Fibroblast of the aortic adventitia (primary cell): Measurements from ENCODE around the gene WDR1. TPM values are rescaled to one million over a fixed set of nuclear protein-coding genes. Genes with fewer than 3 reads are reported as not detected.
A peak's percentile ranks its signal among the peaks of the same experiment; 100 is the strongest.

ENCODE experiments used
- DNase-seq: peaks from one replicate; pipeline ENCODE4 v3.0.0-alpha.2; 2010; ENCODE audit warnings: low read depth
- H3K4me3 ChIP-seq: 2 replicates; pipeline ENCODE4 v1.5.1; 2011; ENCODE audit warnings: low read depth, mild to moderate bottlenecking, control low read depth, low read length, moderate library complexity
- total RNA-seq: library from RNA; depleted of rRNA; stranded (reverse); fragments of >200 nt; gene quantifications from 2 replicates; pipeline ENCODE4 v1.2.3, GENCODE V29; 2012; ENCODE audit warnings: low replicate concordance
- TF ChIP-seq, protein P1 (sequence below): IDR thresholded peaks from 2 replicates; pipeline ENCODE4 v1.5.1; 2011; ENCODE audit warnings: mild to moderate bottlenecking, low read length, control low read depth, inconsistent platforms; ENCODE audit not compliant: insufficient read depth

Gene WDR1
- total RNA-seq, 1 donor, result 228 TPM

DNA sequence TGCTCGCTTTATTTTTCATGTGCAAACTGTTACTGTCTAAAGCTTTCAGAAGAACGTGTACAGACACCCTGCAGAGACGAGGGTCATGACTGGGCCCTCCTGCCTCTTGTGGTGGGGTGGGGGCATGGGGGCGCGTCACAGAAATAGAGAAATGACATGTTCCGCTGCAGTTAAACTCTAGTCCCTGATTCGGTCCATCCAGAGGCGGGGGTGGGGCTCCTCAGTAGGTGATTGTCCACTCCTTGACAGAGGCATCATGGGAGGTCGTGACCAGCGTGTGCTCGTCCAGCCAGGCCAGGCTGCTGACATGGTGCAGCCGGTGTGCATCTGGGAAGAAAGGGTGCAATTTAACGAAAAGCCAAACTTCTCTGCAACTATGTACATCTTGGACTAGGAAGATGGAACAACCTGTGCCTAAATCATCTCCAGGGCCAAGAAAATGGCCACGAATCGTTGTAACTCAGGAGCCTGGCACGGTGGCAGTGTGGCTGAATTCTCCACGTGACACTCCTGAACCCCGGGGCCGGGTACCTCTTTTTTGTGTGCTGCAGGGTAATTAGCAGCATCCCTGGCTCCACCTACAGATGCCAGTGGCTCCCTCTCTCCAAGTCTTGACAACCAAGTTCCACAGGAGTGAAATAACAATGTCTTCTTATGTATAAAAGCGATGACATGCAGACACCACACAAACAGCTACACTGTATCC is 41.3 kb downstream of the WDR1 start:
- no peak overlapping the region for H3K4me3 ChIP-seq
- no peak for DNase-seq
- TF ChIP-seq, protein P1, sequence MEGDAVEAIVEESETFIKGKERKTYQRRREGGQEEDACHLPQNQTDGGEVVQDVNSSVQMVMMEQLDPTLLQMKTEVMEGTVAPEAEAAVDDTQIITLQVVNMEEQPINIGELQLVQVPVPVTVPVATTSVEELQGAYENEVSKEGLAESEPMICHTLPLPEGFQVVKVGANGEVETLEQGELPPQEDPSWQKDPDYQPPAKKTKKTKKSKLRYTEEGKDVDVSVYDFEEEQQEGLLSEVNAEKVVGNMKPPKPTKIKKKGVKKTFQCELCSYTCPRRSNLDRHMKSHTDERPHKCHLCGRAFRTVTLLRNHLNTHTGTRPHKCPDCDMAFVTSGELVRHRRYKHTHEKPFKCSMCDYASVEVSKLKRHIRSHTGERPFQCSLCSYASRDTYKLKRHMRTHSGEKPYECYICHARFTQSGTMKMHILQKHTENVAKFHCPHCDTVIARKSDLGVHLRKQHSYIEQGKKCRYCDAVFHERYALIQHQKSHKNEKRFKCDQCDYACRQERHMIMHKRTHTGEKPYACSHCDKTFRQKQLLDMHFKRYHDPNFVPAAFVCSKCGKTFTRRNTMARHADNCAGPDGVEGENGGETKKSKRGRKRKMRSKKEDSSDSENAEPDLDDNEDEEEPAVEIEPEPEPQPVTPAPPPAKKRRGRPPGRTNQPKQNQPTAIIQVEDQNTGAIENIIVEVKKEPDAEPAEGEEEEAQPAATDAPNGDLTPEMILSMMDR, result no peak

GRCh38 chr4:10074767-10075105 is 41.9 kb downstream of the WDR1 start:
- DNase-seq, result peak; percentile 20
- H3K4me3 ChIP-seq, result no peak overlapping the region
- TF ChIP-seq, protein P1, result peak; percentile 48

GRCh38 chr4:10074076-10074766 is 42.4 kb downstream of the WDR1 start:
- TF ChIP-seq, protein P1, result no peak
- no peak overlapping the region for H3K4me3 ChIP-seq

DNA sequence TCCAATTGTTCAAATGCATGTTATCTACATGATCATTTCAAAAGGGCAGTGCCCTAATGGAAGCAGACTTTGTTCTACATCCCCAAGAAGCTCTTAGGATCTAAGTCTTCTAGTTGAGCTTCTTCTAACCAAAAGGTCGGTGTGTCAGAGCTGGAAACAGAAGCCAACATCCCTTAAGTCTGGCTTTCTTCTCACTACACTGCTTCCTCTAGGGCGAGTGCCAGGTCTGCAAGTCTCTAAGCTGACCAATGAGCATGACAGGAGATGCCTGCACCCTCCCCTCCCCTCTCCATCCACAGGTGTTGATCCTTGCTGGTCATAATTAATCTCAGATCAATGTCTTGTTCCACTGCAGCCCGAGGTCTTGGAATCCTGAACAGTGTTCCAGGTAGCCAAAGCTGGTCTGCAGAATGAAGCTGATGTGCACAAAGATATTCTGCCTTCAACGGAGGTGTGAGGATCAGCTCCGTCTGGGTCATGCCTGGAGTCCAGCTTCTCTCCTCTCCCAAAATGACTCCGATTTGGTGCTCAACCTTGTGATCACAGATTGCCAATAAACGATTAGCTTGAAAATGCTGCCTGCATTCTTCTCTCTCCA is 44.1 kb downstream of the WDR1 start:
- no peak overlapping the region for H3K4me3 ChIP-seq
- TF ChIP-seq, protein P1, result no peak
- no peak for DNase-seq

More at GRCh38 chr4:10074076-10074766, 42.4 kb downstream of the WDR1 start:
- DNase-seq, result no peak

- no peak for DNase-seq
- H3K4me3 ChIP-seq, result no peak overlapping the region
- TF ChIP-seq, protein P1, result no peak
These were observed 47.4 kb downstream of the WDR1 start for GRCh38 chr4:10069075-10069642.

- H3K4me3 ChIP-seq, result no peak overlapping the region
- DNase-seq, result no peak
- TF ChIP-seq, protein P1, result no peak
These were observed 49.6 kb downstream of the WDR1 start for GRCh38 chr4:10066670-10067651.
